SHP77 treated with DMSO at 0.1 percent for 48 hours (cell line): ENCODE measurements around the gene CD200R1L.

Source experiments
- DNase-seq: peaks from one replicate; lab custom pipeline; 2025; lab: John Stamatoyannopoulos, UW

The CD200R1L gene

GRCh38 chr3:112786881-112787579, 59.6 kb downstream of the CD200R1L start:
- DNase-seq: no peak

GRCh38 chr3:112786002-112786590, 60.6 kb downstream of the CD200R1L start:
- no peak for DNase-seq

GRCh38 chr3:112785321-112786001, 61.2 kb downstream of the CD200R1L start:
- no peak for DNase-seq

DNA sequence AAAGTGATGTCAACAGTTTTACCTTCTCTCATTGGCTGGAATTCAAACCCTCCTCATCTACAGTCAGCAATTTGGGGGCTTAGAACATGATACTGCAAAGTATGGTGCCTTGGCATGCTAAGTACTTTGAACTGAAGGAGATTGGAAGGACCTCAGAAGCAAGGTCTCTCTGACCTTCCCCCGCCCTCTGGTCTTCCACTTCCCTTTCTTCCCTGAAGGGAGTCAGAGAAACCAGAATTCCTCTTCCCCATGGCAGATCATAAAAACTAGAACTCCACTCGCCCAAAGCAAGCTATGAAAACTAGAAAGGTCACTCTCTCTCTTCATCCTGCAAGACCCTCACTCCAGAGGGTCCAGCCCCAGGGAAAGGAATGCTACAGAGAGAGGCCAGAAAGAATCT, 64.2 kb downstream of the CD200R1L start:
- DNase-seq: no peak

DNA sequence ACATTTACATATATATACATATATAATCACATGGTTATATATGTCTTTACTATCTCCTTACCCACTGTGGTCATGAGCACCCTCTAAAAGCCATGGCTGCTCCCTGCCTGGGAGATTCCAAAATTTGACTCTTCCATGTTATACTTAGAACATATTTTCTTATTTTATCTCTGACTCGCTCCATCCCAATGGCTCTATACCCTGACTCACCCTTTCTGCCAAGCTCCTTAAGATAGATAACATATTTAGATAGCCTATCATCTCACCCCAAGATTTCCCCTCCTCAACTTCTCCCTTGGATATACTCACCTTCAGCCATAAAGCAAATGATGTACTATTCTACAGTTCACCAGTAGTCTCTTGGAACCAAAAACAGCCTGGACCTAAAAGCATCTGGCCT, 65.1 kb downstream of the CD200R1L start:
- DNase-seq: no peak

- no peak for DNase-seq
These were observed 66.8 kb downstream of the CD200R1L start for GRCh38 chr3:112779558-112780480.

DNA sequence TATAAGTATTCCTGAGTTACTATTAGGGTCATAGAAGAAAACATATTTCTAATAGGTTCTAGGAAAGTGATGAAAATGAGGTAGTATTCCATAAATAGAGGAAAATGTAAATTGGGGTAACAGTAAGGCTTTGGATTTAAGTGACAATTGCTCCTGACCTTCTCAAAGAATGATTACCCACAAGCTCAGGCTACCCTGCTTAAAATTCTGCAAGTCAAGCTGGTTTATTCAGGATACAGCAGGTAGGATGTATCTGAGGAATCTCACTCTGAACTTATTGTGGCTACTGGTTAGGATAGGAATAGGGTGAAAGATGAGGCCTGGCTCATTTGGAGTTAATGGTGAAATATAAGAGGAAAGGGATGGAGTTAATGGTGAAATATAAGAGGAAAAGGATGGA, 67.7 kb downstream of the CD200R1L start:
- DNase-seq: no peak

DNA sequence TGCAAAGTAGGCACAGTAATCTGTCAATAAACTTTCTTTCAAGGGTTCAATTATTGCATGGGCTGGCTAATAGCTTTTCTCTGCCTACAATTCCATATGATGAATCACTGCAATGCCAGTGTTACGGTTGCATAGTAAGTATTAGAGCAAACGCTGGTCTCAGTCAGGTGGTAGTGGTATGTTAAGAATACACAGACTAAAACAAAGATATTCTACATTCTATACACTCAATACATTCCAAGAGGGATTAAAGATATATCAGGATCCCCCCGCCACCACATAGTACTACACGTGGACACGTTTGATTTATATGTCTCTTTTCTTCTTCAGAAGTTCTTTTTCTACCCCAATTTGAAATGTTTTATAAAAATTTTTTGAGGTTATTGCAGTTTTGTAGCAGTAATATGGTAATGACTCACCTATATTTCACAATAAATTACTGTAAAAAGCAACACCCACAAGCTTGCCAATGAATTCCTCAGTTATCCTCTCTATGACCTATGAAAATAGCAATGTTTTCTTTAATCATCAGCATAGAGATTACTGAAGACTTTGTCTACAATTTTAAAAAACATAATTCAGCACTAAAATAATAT, 68.2 kb downstream of the CD200R1L start:
- no peak for DNase-seq

GRCh38 chr3:112777811-112778210, 68.9 kb downstream of the CD200R1L start:
- no peak for DNase-seq

DNA sequence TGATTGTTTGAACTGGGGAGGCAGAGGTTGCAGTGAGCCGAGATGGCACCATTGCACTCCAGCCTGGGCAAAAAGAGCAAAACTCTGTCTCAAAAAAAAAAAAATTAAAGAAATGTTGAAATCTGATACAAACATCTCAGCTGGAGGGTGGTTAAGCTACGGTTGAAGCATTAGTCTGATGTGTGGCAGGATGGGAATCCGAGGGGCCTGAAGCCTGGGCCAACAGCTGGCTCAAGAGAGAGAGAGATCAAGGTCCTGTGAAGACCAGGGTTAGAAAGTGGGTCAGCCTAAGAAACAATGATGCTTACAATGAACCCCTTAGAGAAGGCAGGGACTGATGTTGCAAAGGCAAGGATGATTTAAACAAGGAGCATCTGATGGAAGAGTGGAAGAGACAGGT, 69.8 kb downstream of the CD200R1L start:
- no peak for DNase-seq

GRCh38 chr3:112776000-112776399, 70.7 kb downstream of the CD200R1L start:
- DNase-seq: no peak

GRCh38 chr3:112775011-112775742, 71.5 kb downstream of the CD200R1L start:
- DNase-seq: no peak

DNA sequence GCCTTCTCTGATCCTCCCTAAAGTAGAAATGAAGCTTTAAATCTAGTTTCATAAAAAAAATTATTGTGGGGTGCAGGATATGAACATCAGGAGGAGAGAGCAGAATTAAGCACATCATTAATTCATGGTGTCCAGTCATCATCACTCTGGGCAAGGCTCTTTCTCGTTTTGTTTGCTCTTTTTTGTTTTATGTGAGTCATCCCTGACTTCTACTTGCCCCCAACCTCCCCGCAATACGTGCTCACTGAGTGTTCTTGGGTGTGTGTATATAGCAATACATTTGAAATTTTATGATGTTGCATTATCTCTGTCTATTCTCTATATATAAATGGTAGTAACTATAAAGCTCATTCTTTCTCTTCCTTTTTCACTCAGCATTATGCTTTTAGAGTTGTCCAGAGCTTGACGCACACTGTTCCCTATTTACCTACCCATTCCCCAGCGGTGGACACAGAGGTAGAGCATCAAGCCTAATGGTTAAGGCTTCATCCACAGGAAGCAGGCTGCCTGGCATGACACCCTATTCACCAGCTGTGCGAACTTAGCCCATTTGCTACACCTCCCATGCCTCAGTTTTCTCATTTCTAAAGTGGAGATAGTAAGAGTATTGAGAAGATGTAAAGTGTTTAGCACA, 72.3 kb downstream of the CD200R1L start:
- no peak for DNase-seq

- DNase-seq: no peak
These were observed 72.8 kb downstream of the CD200R1L start for GRCh38 chr3:112773864-112774263.

DNA sequence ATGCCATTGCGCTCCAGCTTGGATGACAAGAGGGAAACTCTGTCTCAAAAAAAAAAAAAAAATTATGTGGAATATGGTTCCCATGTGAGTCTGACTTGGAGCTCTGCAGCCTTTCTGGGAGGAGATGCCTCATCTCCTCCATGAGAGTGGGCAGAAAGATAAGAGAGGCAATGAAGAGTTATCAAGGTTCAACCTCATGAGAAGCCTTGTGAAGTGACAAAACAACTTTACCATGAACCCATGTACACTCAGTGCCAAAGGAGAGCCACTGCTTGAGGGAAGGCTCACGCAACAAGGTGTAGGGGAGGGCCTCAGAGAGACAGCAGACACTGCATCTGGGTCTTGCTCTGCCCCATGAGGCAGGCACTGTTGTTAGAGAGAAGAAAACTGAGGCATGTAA, 75.7 kb downstream of the CD200R1L start:
- no peak for DNase-seq

GRCh38 chr3:112770032-112770626, 76.5 kb downstream of the CD200R1L start:
- no peak for DNase-seq

GRCh38 chr3:112769286-112769978, 77.2 kb downstream of the CD200R1L start:
- no peak for DNase-seq

- DNase-seq: no peak
These were observed 78.9 kb downstream of the CD200R1L start for GRCh38 chr3:112767777-112768176.

GRCh38 chr3:112767177-112767576, 79.5 kb downstream of the CD200R1L start:
- no peak for DNase-seq
